HepG2 (cell line): Measurements from ENCODE around the gene RPL32. TPM values are rescaled to one million over a fixed set of nuclear protein-coding genes. Genes with fewer than 3 reads are reported as not detected.

ENCODE experiments used
- AGO1 ChIP-seq: fragments of 200-400 bp; formaldehyde crosslinking; IDR thresholded peaks from 2 replicates; pipeline ENCODE4 v1.6.1; 2017; ENCODE audit warnings: mild to moderate bottlenecking, low read depth, low read length, moderate library complexity; ENCODE audit not compliant: poor library complexity, severe bottlenecking
- GATAD1 ChIP-seq: IDR thresholded peaks from 2 replicates; pipeline ENCODE4 v1.6.1; 2016; ENCODE audit warnings: missing genetic modification reagents, missing compliant biosample characterization
- HDAC1 ChIP-seq: sonication (generic); formaldehyde crosslinking; IDR thresholded peaks from 2 replicates; pipeline ENCODE4 v1.5.1; 2020; ENCODE audit warnings: mild to moderate bottlenecking, missing genetic modification reagents
- HNRNPK ChIP-seq: fragments of 200-400 bp; formaldehyde crosslinking; IDR thresholded peaks from 2 replicates; pipeline ENCODE4 v1.6.1; 2018; ENCODE audit warnings: low read length, low read depth, moderate library complexity, mild to moderate bottlenecking; ENCODE audit not compliant: poor library complexity, severe bottlenecking
- HOXA5 ChIP-seq: sonication (generic); formaldehyde crosslinking; IDR thresholded peaks from 2 replicates; pipeline ENCODE4 v1.4.0; 2020; ENCODE audit warnings: missing genetic modification reagents
- KLF6 ChIP-seq: IDR thresholded peaks from 2 replicates; pipeline ENCODE4 v1.8.0; 2016; ENCODE audit warnings: missing biosample characterization, missing genetic modification reagents
- MXD3 ChIP-seq: IDR thresholded peaks from 2 replicates; pipeline ENCODE4 v1.6.1; 2016; ENCODE audit warnings: mild to moderate bottlenecking, missing biosample characterization, missing genetic modification reagents
- PRDM15 ChIP-seq: sonication (generic); formaldehyde crosslinking; IDR thresholded peaks from 2 replicates; pipeline ENCODE4 v1.4.0; 2020; ENCODE audit warnings: missing genetic modification reagents
- SCMH1 ChIP-seq: sonication (generic); formaldehyde crosslinking; IDR thresholded peaks from 2 replicates; pipeline ENCODE4 v1.9.0; 2021; ENCODE audit warnings: missing genetic modification reagents, mild to moderate bottlenecking, borderline replicate concordance
- ZFP41 ChIP-seq: sonication (generic); formaldehyde crosslinking; IDR thresholded peaks from 2 replicates; pipeline ENCODE4 v1.4.0; 2020; ENCODE audit warnings: mild to moderate bottlenecking, missing genetic modification reagents, borderline replicate concordance
- ZNF234 ChIP-seq: sonication (generic); formaldehyde crosslinking; conservative IDR thresholded peaks from 2 replicates; pipeline ENCODE4 v1.5.1; 2020; ENCODE audit warnings: mild to moderate bottlenecking, missing genetic modification reagents
- ZNF263 ChIP-seq: sonication (generic); formaldehyde crosslinking; IDR thresholded peaks from 2 replicates; pipeline ENCODE4 v1.4.0; 2020; ENCODE audit warnings: missing genetic modification reagents
- ZNF350 ChIP-seq: sonication (generic); formaldehyde crosslinking; IDR thresholded peaks from 2 replicates; pipeline ENCODE4 v1.4.0; 2020; ENCODE audit warnings: mild to moderate bottlenecking, low read depth, missing genetic modification reagents, borderline replicate concordance
- ZNF430 ChIP-seq: sonication (generic); formaldehyde crosslinking; IDR thresholded peaks from 2 replicates; pipeline ENCODE4 v1.9.0; 2021; ENCODE audit warnings: mild to moderate bottlenecking, missing genetic modification reagents
- ZNF543 ChIP-seq: sonication (generic); formaldehyde crosslinking; IDR thresholded peaks from 2 replicates; pipeline ENCODE4 v1.4.0; 2020; ENCODE audit warnings: mild to moderate bottlenecking, missing genetic modification reagents
- ZNF605 ChIP-seq: sonication (generic); formaldehyde crosslinking; IDR thresholded peaks from 2 replicates; pipeline ENCODE4 v1.8.0; 2022; ENCODE audit warnings: mild to moderate bottlenecking, missing genetic modification reagents
- ZNF619 ChIP-seq: sonication (generic); formaldehyde crosslinking; IDR thresholded peaks from 2 replicates; pipeline ENCODE4 v1.4.0; 2020; ENCODE audit warnings: mild to moderate bottlenecking, missing genetic modification reagents
- ZNF691 ChIP-seq: sonication (generic); formaldehyde crosslinking; IDR thresholded peaks from 2 replicates; pipeline ENCODE4 v1.4.0; 2020; ENCODE audit warnings: missing genetic modification reagents, low read depth, mild to moderate bottlenecking, borderline replicate concordance
- ZNF709 ChIP-seq: sonication (generic); formaldehyde crosslinking; IDR thresholded peaks from 2 replicates; pipeline ENCODE4 v1.5.0; 2020; ENCODE audit warnings: mild to moderate bottlenecking, missing genetic modification reagents
- ZNF83 ChIP-seq: sonication (generic); formaldehyde crosslinking; IDR thresholded peaks from 2 replicates; pipeline ENCODE4 v1.4.0; 2020; ENCODE audit warnings: missing genetic modification reagents, mild to moderate bottlenecking, borderline replicate concordance
- ZNF839 ChIP-seq: sonication (generic); formaldehyde crosslinking; IDR thresholded peaks from 2 replicates; pipeline ENCODE4 v1.4.0; 2020; ENCODE audit warnings: missing genetic modification reagents, mild to moderate bottlenecking, borderline replicate concordance
- ZSCAN5A ChIP-seq: sonication (generic); formaldehyde crosslinking; IDR thresholded peaks from 2 replicates; pipeline ENCODE4 v1.8.0; 2022; ENCODE audit warnings: mild to moderate bottlenecking, missing genetic modification reagents, borderline replicate concordance
- polyA plus RNA-seq, 8 experiments: library from polyadenylated mRNA; depleted of rRNA in 3 of 8; stranded (reverse) in 7 of 8; unstranded in 1 of 8; fragments of >200 nt; fragmentation: Illumina TruSeq in 4 of 8; extraction: Trizol in 4 of 8; gene quantifications; 2 replicates each; pipeline versions ENCODE4 v1.2.1 to v1.2.3, GENCODE V29; 2011 to 2016; ENCODE audit warnings: low read depth in 4 of 8, missing spikeins in 1 of 8, mixed read lengths in 1 of 8; ENCODE audit not compliant: insufficient read depth in 1 of 8
- total RNA-seq, 5 experiments: library from RNA; depleted of rRNA; stranded (reverse); fragments of >200 nt; fragmentation: Illumina TruSeq; extraction: Trizol; gene quantifications; 2 replicates each; pipeline ENCODE4 v1.2.3, GENCODE V29; 2016; ENCODE audit warnings: low read depth in 1 of 5

RPL32 gene
- total and polyA plus RNA-seq, 2 of the 13 experiments (the other 11 are each of a cell fraction or from before 2014, with no cell fraction given): 1,781 to 2,401 TPM

- peak; percentile 79 for TF ChIP-seq ZNF350 (CRISPR knock-in tag)
- TF ChIP-seq KLF6 (CRISPR knock-in tag): peak; percentile 18; the same call in 1 of the 2 replicates
- no peak for TF ChIP-seq ZNF83 (CRISPR knock-in tag)
- TF ChIP-seq ZNF605: peak; percentile 53; the same call in 1 of the 2 replicates
- TF ChIP-seq ZNF709: peak; percentile 30; the same call in 1 of the 2 replicates
- TF ChIP-seq ZNF263 (CRISPR knock-in tag): no peak
- peak; percentile 44; the same call in 1 of the 2 replicates for TF ChIP-seq ZNF543 (CRISPR knock-in tag)
- TF ChIP-seq HOXA5: no peak
- TF ChIP-seq ZNF839 (CRISPR knock-in tag): peak; percentile 70; the same call in 1 of the 2 replicates
- TF ChIP-seq HNRNPK: peak; percentile 54
- no peak for TF ChIP-seq ZSCAN5A
- 0 out of 2 replicates have a peak, but pooled peaks have one; percentile 28 for TF ChIP-seq GATAD1 (CRISPR knock-in tag)
- TF ChIP-seq MXD3 (CRISPR knock-in tag): peak; percentile 81; the same call in 1 of the 2 replicates
- TF ChIP-seq ZNF619 (CRISPR knock-in tag): peak; percentile 90
- no peak for TF ChIP-seq ZNF234
- TF ChIP-seq SCMH1 (CRISPR knock-in tag): no peak
- TF ChIP-seq ZFP41 (CRISPR knock-in tag): peak; percentile 42; the same call in 1 of the 2 replicates
- no peak for TF ChIP-seq PRDM15 (CRISPR knock-in tag)
- TF ChIP-seq ZNF691 (CRISPR knock-in tag): no peak
- TF ChIP-seq ZNF430: no peak
- TF ChIP-seq HDAC1 (CRISPR knock-in tag): peak; percentile 56
- TF ChIP-seq AGO1: peak; percentile 24
Measured at GRCh38 chr3:12810013-12810780, 31.2 kb downstream of the RPL32 start (continued).
